Mucosa of descending colon (tissue), 3 donors: ENCODE measurements around the gene SH3GLB2. TPM values are rescaled to one million over a fixed set of nuclear protein-coding genes. Genes with fewer than 3 reads are reported as not detected.

Experiments
- ATAC-seq: fragments of 200-7000 bp; cut with Tn5 transposase; one replicate; pipeline ENCODE4 v1.9.1; 2020; ENCODE audit warnings: mild to moderate bottlenecking, moderate library complexity
- DNase-seq, 3 donors: peaks; one replicate each; pipeline ENCODE4 v3.0.0-alpha.2; 2020
- H3K36me3 ChIP-seq: fragments of 200-600 bp; one replicate; pipeline ENCODE4 v1.8.0; 2021; ENCODE audit warnings: low read depth, mild to moderate bottlenecking
- H3K4me1 ChIP-seq: fragments of 200-600 bp; one replicate; pipeline ENCODE4 v1.8.0; 2021; ENCODE audit warnings: low read depth, mild to moderate bottlenecking
- H3K4me3 ChIP-seq: fragments of 200-600 bp; one replicate; pipeline ENCODE4 v1.8.0; 2021; ENCODE audit warnings: mild to moderate bottlenecking
- H3K9me3 ChIP-seq: fragments of 200-600 bp; one replicate; pipeline ENCODE4 v1.8.0; 2021; ENCODE audit warnings: mild to moderate bottlenecking
- CTCF ChIP-seq: fragments of 200-600 bp; IDR thresholded peaks from one replicate; pipeline ENCODE4 v1.8.0; 2022; ENCODE audit warnings: antibody characterized with exemption, mild to moderate bottlenecking
- intact Hi-C, 2 donors: fragments of 100-400 bp; cut with DNase I in 1 of 2; cut with micrococcal nuclease in 1 of 2; formaldehyde crosslinking; loops; one replicate each; pipeline versions ENCODE4 v1.11.0 to v1.11.1; 2022; cut with DNase I, micrococcal nuclease
- total RNA-seq, 3 donors: library from RNA; stranded (reverse); fragmentation: NEBNext Ultra II Directional in 2 of 3; extraction: Animal tissue kit (Norgen Biotek cat#: 25700) in 2 of 3; gene quantifications; one replicate each; pipeline versions ENCODE4 v1.2.1 to v1.2.4, GENCODE V29; 2021 to 2023
- donor health status: DM: no; HTN: no; CAD: no; lungs with moderate emphysema.
- donor health status: DM: no; HTN: no; CAD: no.
- donor health status: DM: no; HTN: yes; CAD: no.

Gene SH3GLB2
- total RNA-seq, 3 donors from 2014 or later, result 107 to 158 (median 128) TPM

DNA sequence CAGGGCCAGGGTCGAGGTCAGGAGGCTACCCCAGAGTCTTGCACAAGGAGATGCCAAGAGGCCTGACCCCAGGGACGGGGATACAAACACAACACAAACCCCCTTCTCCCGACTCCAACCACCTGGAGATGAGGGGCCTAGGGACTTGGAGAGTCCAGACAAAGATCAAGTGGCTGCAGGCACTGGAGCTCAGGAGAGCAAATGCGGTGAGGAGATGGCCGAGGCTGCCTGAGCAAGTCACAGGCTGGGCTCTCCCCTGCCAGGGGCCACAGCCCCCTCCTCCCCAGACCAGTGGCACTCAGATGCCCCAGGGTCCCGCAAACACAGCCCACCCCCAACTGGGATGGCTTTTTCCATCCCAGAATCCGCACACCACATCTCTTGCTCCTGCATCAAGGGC lies 15.8 kb downstream of the SH3GLB2 start:
- intact Hi-C loops, result no loop called here
- H3K36me3 ChIP-seq, result peaks cover 6% of the 10 kb centered on the region
- TF ChIP-seq CTCF, result no peak
- no peak overlapping the region for H3K4me3 ChIP-seq
- H3K9me3 ChIP-seq, result no peaks in the 10 kb centered on the region
- no peaks in the 10 kb centered on the region for H3K4me1 ChIP-seq
- ATAC-seq, result no peak
- no peak for DNase-seq

DNA sequence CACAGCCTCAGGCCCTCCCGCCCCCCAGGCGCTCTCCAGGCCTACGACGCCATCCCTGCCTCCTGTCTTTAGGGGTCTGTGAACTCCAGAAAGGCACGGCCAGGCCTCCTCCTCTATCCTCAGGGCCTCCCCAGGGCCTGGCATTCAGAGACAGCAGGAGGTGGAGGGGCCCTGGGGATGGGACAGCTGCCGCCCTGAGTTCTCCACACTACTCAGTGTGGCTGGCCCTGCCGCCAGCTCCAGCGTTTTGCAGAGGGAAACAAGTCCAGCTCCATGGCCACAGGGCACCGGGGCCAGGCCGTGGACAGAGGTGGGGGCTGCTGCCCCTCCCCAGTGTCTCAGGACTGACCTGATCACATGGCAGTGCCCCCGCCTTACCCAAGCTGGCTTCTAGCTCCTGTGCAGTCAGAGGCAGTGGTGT lies 16.4 kb downstream of the SH3GLB2 start:
- Histone ChIP-seq H3K4me3 (no peak overlapping the region), H3K4me1 (no peaks in the 10 kb centered on the region), H3K36me3 (peaks cover 6% of the 10 kb centered on the region), H3K9me3 (no peaks in the 10 kb centered on the region)
- intact Hi-C loops, result no loop called here
- ATAC-seq (no peak), DNase-seq (no peak)
- TF ChIP-seq CTCF, result no peak

- intact Hi-C loops, result no loop called here
- no peak overlapping the region for H3K4me3 ChIP-seq
- TF ChIP-seq CTCF, result no peak
- H3K4me1 ChIP-seq, result no peaks in the 10 kb centered on the region
- H3K9me3 ChIP-seq, result no peaks in the 10 kb centered on the region
- H3K36me3 ChIP-seq, result peaks cover 6% of the 10 kb centered on the region
- DNase-seq (no peak), ATAC-seq (no peak)
These were observed 17.0 kb downstream of the SH3GLB2 start for GRCh38 chr9:129011170-129011569.

- H3K36me3 ChIP-seq, result peaks cover 12% of the 10 kb centered on the region
- no peak for ATAC-seq
- no peak overlapping the region for H3K4me3 ChIP-seq
- TF ChIP-seq CTCF, result no peak
- no peak for DNase-seq
- intact Hi-C loops, result no loop called here
- H3K4me1 ChIP-seq, result no peaks in the 10 kb centered on the region
- no peaks in the 10 kb centered on the region for H3K9me3 ChIP-seq
These were observed 17.7 kb downstream of the SH3GLB2 start for GRCh38 chr9:129010267-129010975.

GRCh38 chr9:129009584-129010141 lies 18.5 kb downstream of the SH3GLB2 start:
- ATAC-seq, result no peak
- H3K36me3 ChIP-seq, result peaks cover 14% of the 10 kb centered on the region
- intact Hi-C loops, result no loop called here

More at GRCh38 chr9:129009584-129010141, 18.5 kb downstream of the SH3GLB2 start:
- H3K4me3 ChIP-seq, result no peak overlapping the region
- DNase-seq, result no peak
- TF ChIP-seq CTCF, result no peak
- no peaks in the 10 kb centered on the region for H3K4me1 ChIP-seq
- no peaks in the 10 kb centered on the region for H3K9me3 ChIP-seq
